Large intestine (tissue), 3 donors: ENCODE results near the gene HSDL1. TPM values are rescaled to one million over a fixed set of nuclear protein-coding genes. Genes with fewer than 3 reads are reported as not detected.

Experiments
- DNase-seq, 2 donors: peaks; one replicate each; pipeline versions ENCODE4 v3.0.0 to v3.0.0-alpha.2; 2013
- H3K27ac ChIP-seq: one replicate; pipeline ENCODE4 v1.5.1; 2013; ENCODE audit warnings: low read length
- H3K27me3 ChIP-seq: 2 replicates; pipeline ENCODE4 v1.6.1; 2013; ENCODE audit warnings: low read length; ENCODE audit not compliant: control insufficient read depth, insufficient read depth
- H3K36me3 ChIP-seq: 2 replicates; pipeline ENCODE4 v1.6.1; 2013; ENCODE audit warnings: low read length; ENCODE audit not compliant: control insufficient read depth, insufficient read depth
- H3K4me1 ChIP-seq: one replicate; pipeline ENCODE4 v1.6.1; 2013; ENCODE audit warnings: low read length; ENCODE audit not compliant: control insufficient read depth, insufficient read depth
- H3K4me3 ChIP-seq: one replicate; pipeline ENCODE4 v1.5.1; 2013; ENCODE audit warnings: low read length
- H3K9me3 ChIP-seq: one replicate; pipeline ENCODE4 v1.6.1; 2013; ENCODE audit warnings: mild to moderate bottlenecking, low read depth, low read length, moderate library complexity; ENCODE audit not compliant: control insufficient read depth
- WGBS: methylation state at CpG from one replicate; pipeline ENCODE4 v1.1.5; 2013; ENCODE audit warnings: low lambda C conversion rate; ENCODE audit not compliant: insufficient coverage; 5-methylcytosine and 5-hydroxymethylcytosine counted together
- polyA plus RNA-seq: library from polyadenylated mRNA; unstranded; fragments of 120-200 nt; gene quantifications from one replicate; pipeline ENCODE4 v1.2.1, GENCODE V29; 2013

HSDL1 gene
- polyA plus RNA-seq, 1 donor, result 19.3 TPM

DNA sequence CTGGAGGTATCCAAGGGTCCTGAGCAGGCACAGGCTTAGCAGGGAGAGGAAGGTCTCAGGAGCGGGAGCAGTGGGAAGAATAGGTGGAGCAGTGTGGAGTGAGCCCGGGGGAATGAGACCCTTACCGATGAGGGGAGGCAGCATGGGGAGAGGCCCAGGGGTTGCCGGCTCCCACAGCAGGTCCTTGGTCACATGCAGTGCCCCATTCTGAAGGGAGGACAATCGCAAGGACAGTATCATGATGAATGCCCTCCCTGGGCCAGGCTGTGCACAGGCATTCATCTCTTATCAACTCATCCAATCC is 38.5 kb upstream of the HSDL1 start:
- H3K9me3 ChIP-seq, result peaks cover 3% of the 10 kb centered on the region
- WGBS, result no CpG with 5 or more reads among the region's 5 CpGs

DNA sequence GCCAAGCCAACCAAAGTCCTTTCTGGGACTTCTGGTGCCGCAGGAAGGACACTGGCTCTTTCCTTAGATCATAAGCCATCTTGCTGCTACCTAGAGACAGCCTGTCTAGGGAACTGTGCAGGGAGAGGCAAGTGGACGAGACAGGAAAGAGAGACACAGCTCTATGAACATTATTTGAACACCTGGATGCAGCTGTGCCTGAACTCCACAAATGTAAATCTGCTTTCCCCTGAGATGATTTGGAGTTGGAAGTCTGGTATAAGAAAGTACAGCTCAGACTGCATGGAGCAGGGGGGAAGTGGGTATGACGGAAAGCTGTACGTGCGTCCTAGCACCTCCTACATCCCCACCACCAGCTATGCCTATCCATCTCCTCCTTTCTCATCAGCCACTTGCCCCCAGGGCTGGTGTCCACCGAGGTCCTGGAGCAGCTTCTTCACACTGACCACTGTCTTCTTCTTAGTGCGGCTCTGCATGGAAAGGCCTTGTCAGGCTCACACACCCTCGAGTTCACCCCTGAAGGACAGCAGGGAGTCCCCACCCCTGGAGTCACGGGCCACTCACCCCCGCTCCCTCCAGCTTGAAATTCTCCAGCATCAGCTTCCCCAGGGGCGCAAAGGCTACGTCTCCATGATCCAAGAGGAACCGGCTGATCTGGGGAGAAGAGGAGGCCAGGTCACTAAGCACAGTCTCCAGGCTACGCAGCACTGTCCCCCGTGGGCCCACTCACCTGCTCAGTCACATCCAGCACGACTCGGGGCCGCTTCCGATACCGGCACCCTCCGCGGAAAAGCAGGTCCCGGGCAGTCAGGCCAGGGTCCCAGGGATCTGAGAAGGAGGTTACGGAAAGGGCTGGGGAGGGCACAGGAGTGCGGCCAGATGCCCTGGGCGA is 37.9 kb upstream of the HSDL1 start:
- H3K9me3 ChIP-seq, result peaks cover 3% of the 10 kb centered on the region
- DNase-seq, result no peak
- H3K4me1 ChIP-seq, result peaks cover 4% of the 10 kb centered on the region
- 100% methylated on average over 1 of the region's 26 CpGs for WGBS
- H3K27ac ChIP-seq, result no peak overlapping the region
- H3K4me3 ChIP-seq, result no peak overlapping the region
- peaks cover 64% of the 10 kb centered on the region for H3K36me3 ChIP-seq
- no peaks in the 10 kb centered on the region for H3K27me3 ChIP-seq

More for the DNA sequence above, 38.5 kb upstream of the HSDL1 start:
- DNase-seq, result no peak
- Histone ChIP-seq H3K27me3 (no peaks in the 10 kb centered on the region), H3K27ac (no peak overlapping the region), H3K36me3 (peaks cover 59% of the 10 kb centered on the region), H3K4me1 (peaks cover 4% of the 10 kb centered on the region), H3K4me3 (no peak overlapping the region)

GRCh38 chr16:84182104-84182503 is 37.1 kb upstream of the HSDL1 start:
- Histone ChIP-seq H3K4me3 (no peak overlapping the region), H3K27ac (no peak overlapping the region), H3K9me3 (peaks cover 3% of the 10 kb centered on the region), H3K4me1 (peaks cover 8% of the 10 kb centered on the region), H3K36me3 (peaks cover 66% of the 10 kb centered on the region), H3K27me3 (no peaks in the 10 kb centered on the region)
- DNase-seq, result no peak
- no CpG with 5 or more reads among the region's 18 CpGs for WGBS

- no peak overlapping the region for H3K27ac ChIP-seq
- peaks cover 3% of the 10 kb centered on the region for H3K9me3 ChIP-seq
- H3K36me3 ChIP-seq, result peaks cover 66% of the 10 kb centered on the region
- no peak for DNase-seq
- no peaks in the 10 kb centered on the region for H3K27me3 ChIP-seq
- H3K4me1 ChIP-seq, result peaks cover 15% of the 10 kb centered on the region
- no peak overlapping the region for H3K4me3 ChIP-seq
- 90% methylated on average over 2 of the region's 41 CpGs for WGBS
These were observed 36.4 kb upstream of the HSDL1 start for GRCh38 chr16:84181144-84181915.

- DNase-seq, result no peak
- H3K4me3 ChIP-seq, result no peak overlapping the region
- peaks cover 17% of the 10 kb centered on the region for H3K4me1 ChIP-seq
- H3K9me3 ChIP-seq, result peaks cover 3% of the 10 kb centered on the region
- H3K27me3 ChIP-seq, result no peaks in the 10 kb centered on the region
- 100% methylated on average over 1 of the region's 21 CpGs for WGBS
- H3K27ac ChIP-seq, result no peak overlapping the region
- H3K36me3 ChIP-seq, result peaks cover 66% of the 10 kb centered on the region
These were observed 35.7 kb upstream of the HSDL1 start for GRCh38 chr16:84180519-84181140.

DNA sequence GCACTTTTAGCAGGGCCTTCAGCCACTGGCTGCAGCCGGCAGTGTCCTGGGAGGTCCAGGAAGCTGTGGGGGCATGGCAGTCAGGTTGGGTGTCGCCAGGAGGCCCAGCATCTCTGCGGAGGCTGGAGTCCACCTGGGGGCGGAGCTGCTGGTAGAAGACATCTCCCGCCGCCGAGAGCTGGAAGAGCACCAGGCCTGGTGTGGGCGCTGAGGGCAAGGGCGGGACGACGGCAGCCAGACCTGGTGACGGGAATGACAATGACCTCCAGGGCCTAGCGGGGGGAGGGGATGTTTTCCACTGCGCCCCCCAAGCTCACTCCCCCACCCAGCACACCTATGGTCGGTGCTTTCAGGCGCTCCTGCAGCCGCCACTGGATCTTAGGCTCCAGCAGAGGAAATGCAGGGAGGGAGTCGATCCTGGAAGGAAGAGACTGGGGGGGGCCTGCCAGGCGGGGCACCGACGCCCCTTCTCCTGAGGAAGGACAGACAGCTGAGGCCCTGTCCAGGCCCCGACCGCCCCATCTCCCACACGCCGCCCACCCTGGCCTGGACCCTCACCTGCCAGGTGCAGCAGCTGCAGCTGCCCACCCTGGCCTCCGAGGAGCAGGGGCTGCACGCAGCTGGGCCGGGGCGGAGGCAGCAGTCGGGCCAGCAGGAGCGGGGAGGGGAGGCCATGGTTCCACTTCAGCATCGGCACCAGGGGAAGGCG is 34.8 kb upstream of the HSDL1 start:
- Histone ChIP-seq H3K27ac (no peak overlapping the region), H3K36me3 (peaks cover 62% of the 10 kb centered on the region)
- no CpG with 5 or more reads among the region's 33 CpGs for WGBS

DNA sequence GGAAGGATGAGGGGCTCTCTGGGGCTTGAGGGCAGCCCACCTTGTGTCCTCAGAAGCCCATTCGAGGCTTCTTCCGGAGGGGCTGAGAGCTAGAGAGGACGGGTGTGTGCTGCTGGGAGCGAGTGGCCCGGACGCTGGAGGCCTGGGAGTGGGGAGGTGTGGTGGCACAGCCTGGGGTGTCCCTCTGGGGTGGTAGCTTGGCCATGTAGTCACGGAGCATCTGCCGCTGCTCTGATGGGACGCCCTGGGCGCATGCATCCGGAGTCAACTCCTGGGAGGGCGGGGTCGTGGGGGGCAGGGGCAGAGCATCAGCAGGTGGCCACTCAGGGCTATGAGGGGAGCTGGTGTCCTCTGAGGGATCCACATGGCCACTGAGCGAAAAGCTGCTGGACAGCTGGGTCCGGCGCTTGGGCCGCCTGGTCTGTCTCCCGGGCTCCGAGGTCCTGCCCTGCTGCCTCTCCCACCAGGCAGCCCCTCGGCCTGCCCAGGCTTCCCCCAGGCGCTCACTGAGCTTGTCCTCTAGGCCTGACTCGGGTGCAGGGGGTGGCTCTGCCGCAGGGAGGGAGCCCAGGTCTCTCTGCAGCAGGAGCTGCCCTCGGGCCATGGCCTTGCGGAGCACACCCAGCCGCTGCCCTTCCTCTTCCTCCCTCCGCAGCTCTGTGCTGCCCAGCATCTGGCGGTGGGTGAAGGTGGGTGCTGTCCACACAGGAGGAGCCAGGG is 34.1 kb upstream of the HSDL1 start:
- Histone ChIP-seq H3K9me3 (peaks cover 3% of the 10 kb centered on the region), H3K27ac (no peak overlapping the region), H3K27me3 (no peaks in the 10 kb centered on the region), H3K4me3 (no peak overlapping the region), H3K4me1 (peaks cover 17% of the 10 kb centered on the region), H3K36me3 (peaks cover 61% of the 10 kb centered on the region)
- DNase-seq, result no peak
- no CpG with 5 or more reads among the region's 28 CpGs for WGBS

More for the DNA sequence above, 34.8 kb upstream of the HSDL1 start:
- Histone ChIP-seq H3K9me3 (peaks cover 3% of the 10 kb centered on the region), H3K27me3 (no peaks in the 10 kb centered on the region), H3K4me3 (no peak overlapping the region), H3K4me1 (peaks cover 17% of the 10 kb centered on the region)
- DNase-seq, result no peak

DNA sequence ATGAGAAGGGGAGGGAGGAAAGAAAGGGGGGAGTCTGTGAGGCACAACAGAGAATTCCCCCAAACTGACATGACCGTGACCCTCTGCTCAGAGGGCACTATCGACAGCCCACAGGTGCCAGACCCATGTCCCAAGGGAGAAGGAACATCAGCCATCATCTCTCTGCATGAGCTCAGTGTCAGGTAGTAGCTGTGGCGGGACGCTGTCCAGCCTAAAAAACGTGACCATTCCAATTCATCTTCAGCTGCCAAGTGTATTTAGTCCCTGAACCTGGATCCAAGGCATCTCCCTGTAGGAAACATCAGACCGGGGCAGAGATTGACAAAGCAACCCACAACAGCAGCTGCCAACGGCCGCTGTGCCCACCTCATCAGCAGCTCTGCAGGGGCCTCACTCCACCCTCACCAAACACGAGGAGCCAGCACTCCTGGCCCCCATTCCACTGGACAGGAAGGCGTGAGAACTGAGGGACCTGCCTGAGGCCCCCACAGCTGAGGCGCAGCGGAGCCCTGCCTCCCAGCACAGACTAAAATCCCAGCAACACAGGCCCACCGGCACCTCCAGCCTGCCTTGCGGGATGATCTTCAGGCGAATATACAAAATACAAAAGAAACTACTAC is 33.3 kb upstream of the HSDL1 start:
- Histone ChIP-seq H3K4me1 (peaks cover 17% of the 10 kb centered on the region), H3K27ac (no peak overlapping the region), H3K36me3 (peaks cover 54% of the 10 kb centered on the region), H3K27me3 (no peaks in the 10 kb centered on the region), H3K4me3 (no peak overlapping the region), H3K9me3 (peaks cover 3% of the 10 kb centered on the region)
- DNase-seq, result no peak
- WGBS, result no CpG with 5 or more reads among the region's 15 CpGs

- H3K4me1 ChIP-seq, result peaks cover 17% of the 10 kb centered on the region
- WGBS, result no CpG with 5 or more reads among the region's 9 CpGs
These were observed 32.7 kb upstream of the HSDL1 start for GRCh38 chr16:84177741-84178073.

More at GRCh38 chr16:84177741-84178073, 32.7 kb upstream of the HSDL1 start:
- Histone ChIP-seq H3K36me3 (peaks cover 48% of the 10 kb centered on the region), H3K27me3 (no peaks in the 10 kb centered on the region), H3K9me3 (peaks cover 3% of the 10 kb centered on the region), H3K27ac (peak overlapping the region; percentile 2), H3K4me3 (no peak overlapping the region)
- no peak for DNase-seq
